ENCODE measurements around the gene SRGAP1. TPM values are rescaled to one million over a fixed set of nuclear protein-coding genes. Genes with fewer than 3 reads are reported as not detected.

Gene SRGAP1
- polyA plus RNA-seq, 1 donor from 2014 or later = 4.8 TPM

GRCh38 chr12:63985456-63985855, 141.0 kb downstream of the SRGAP1 start:
- Histone ChIP-seq H2AFZ (ENCODE audit: low read depth, low read length) (no peak overlapping the region), H3F3A (ENCODE audit: insufficient read depth, low read length, poor library complexity, severe bottlenecking) (no peaks in the 10 kb centered on the region), H3K4me2 (ENCODE audit: low read length) (no peak overlapping the region), H3K79me2 (replicated peaks; ENCODE audit: insufficient read depth, low read length) (no peaks in the 10 kb centered on the region), H3K9me2 (ENCODE audit: insufficient read depth, low read length) (no peaks in the 10 kb centered on the region), H3K27me3 (ENCODE audit: insufficient read depth, low read depth, low read length) (no peaks in the 10 kb centered on the region), H3K9me3 (ENCODE audit: low read length) (no peaks in the 10 kb centered on the region), H3K4me3 (ENCODE audit: low read length) (no peak overlapping the region), H3K36me3 (ENCODE audit: insufficient read depth, low read length) (peaks cover 5% of the 10 kb centered on the region), H3K27ac (ENCODE audit: low read length) (no peak overlapping the region), H4K20me1 (ENCODE audit: insufficient read depth) (no peaks in the 10 kb centered on the region), H3K9ac (ENCODE audit: low read length) (no peak overlapping the region)
- TF ChIP-seq EP300 (conservative IDR thresholded peaks at IDR 0.05; ENCODE audit: poor library complexity, severe bottlenecking) (no peak), CTCF (IDR thresholded peaks at IDR 0.05; ENCODE audit: poor library complexity, severe bottlenecking) (no peak), SMC3 (conservative IDR thresholded peaks at IDR 0.05; ENCODE audit: poor library complexity) (no peak), EZH2 (IDR thresholded peaks at IDR 0.05; ENCODE audit: borderline replicate concordance, insufficient read depth, low read length, poor library complexity, severe bottlenecking) (no peak), MXI1 (conservative IDR thresholded peaks at IDR 0.05; ENCODE audit: poor library complexity, severe bottlenecking) (no peak), REST (IDR thresholded peaks at IDR 0.05; ENCODE audit: borderline replicate concordance) (no peak), POLR2AphosphoS5 (IDR thresholded peaks at IDR 0.05) (no peak), TAF1 (IDR thresholded peaks at IDR 0.05; ENCODE audit: low read depth) (no peak), RAD21 (conservative IDR thresholded peaks at IDR 0.05) (no peak)

GRCh38 chr12:63985945-63986344, 141.4 kb downstream of the SRGAP1 start:
- Histone ChIP-seq H4K20me1 (ENCODE audit: insufficient read depth) (no peaks in the 10 kb centered on the region), H2AFZ (ENCODE audit: low read depth, low read length) (no peak overlapping the region), H3K36me3 (ENCODE audit: insufficient read depth, low read length) (peaks cover 5% of the 10 kb centered on the region), H3K9me3 (ENCODE audit: low read length) (no peaks in the 10 kb centered on the region), H3F3A (ENCODE audit: insufficient read depth, low read length, poor library complexity, severe bottlenecking) (no peaks in the 10 kb centered on the region), H3K4me3 (ENCODE audit: low read length) (no peak overlapping the region), H3K9me2 (ENCODE audit: insufficient read depth, low read length) (no peaks in the 10 kb centered on the region), H3K27ac (ENCODE audit: low read length) (no peak overlapping the region), H3K9ac (ENCODE audit: low read length) (no peak overlapping the region), H3K27me3 (ENCODE audit: insufficient read depth, low read depth, low read length) (no peaks in the 10 kb centered on the region), H3K4me2 (ENCODE audit: low read length) (no peak overlapping the region), H3K79me2 (replicated peaks; ENCODE audit: insufficient read depth, low read length) (no peaks in the 10 kb centered on the region)
- no peak for TF ChIP-seq CTCF (IDR thresholded peaks at IDR 0.05; ENCODE audit: poor library complexity, severe bottlenecking)
- no peak for TF ChIP-seq TAF1 (IDR thresholded peaks at IDR 0.05; ENCODE audit: low read depth)
- no peak for TF ChIP-seq REST (IDR thresholded peaks at IDR 0.05; ENCODE audit: borderline replicate concordance)
- TF ChIP-seq EZH2 (IDR thresholded peaks at IDR 0.05; ENCODE audit: borderline replicate concordance, insufficient read depth, low read length, poor library complexity, severe bottlenecking) = no peak
- no peak for TF ChIP-seq EP300 (conservative IDR thresholded peaks at IDR 0.05; ENCODE audit: poor library complexity, severe bottlenecking)
- no peak for TF ChIP-seq POLR2AphosphoS5 (IDR thresholded peaks at IDR 0.05)
- no peak for TF ChIP-seq MXI1 (conservative IDR thresholded peaks at IDR 0.05; ENCODE audit: poor library complexity, severe bottlenecking)
- TF ChIP-seq SMC3 (conservative IDR thresholded peaks at IDR 0.05; ENCODE audit: poor library complexity) = no peak
- no peak for TF ChIP-seq RAD21 (conservative IDR thresholded peaks at IDR 0.05)

Data from neural cell (in vitro differentiated cells).